ENCODE results near the gene STK17A.

STK17A gene

GRCh38 chr7:43631559-43631958 lies 48.7 kb downstream of the STK17A start:
- TF ChIP-seq, protein P1, sequence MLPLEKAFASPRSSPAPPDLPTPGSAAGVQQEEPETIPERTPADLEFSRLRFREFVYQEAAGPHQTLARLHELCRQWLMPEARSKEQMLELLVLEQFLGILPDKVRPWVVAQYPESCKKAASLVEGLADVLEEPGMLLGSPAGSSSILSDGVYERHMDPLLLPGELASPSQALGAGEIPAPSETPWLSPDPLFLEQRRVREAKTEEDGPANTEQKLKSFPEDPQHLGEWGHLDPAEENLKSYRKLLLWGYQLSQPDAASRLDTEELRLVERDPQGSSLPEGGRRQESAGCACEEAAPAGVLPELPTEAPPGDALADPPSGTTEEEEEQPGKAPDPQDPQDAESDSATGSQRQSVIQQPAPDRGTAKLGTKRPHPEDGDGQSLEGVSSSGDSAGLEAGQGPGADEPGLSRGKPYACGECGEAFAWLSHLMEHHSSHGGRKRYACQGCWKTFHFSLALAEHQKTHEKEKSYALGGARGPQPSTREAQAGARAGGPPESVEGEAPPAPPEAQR (tag by site-specific recombination; IDR thresholded peaks at IDR 0.05): no peak
- TF ChIP-seq PRDM6 (tag by site-specific recombination; IDR thresholded peaks at IDR 0.05): no peak
- TF ChIP-seq ZNF558 (tag by site-specific recombination; IDR thresholded peaks at IDR 0.05): no peak
- TF ChIP-seq ZNF132 (tag by site-specific recombination; IDR thresholded peaks at IDR 0.05; ENCODE audit: borderline replicate concordance): no peak
- no peak for TF ChIP-seq ZNF501 (tag by site-specific recombination; IDR thresholded peaks at IDR 0.05)
- TF ChIP-seq ZNF24 (tag by site-specific recombination; IDR thresholded peaks at IDR 0.05): no peak
- no peak for TF ChIP-seq ZNF621 (tag by site-specific recombination; IDR thresholded peaks at IDR 0.05)
- no peak for TF ChIP-seq ZNF112 (tag by site-specific recombination; IDR thresholded peaks at IDR 0.05)
- no peak for TF ChIP-seq ZNF155 (tag by site-specific recombination; IDR thresholded peaks at IDR 0.05)
- TF ChIP-seq ZSCAN5A (tag by site-specific recombination; IDR thresholded peaks at IDR 0.05): no peak
- no peak for TF ChIP-seq ZNF280D (tag by site-specific recombination; IDR thresholded peaks at IDR 0.05)
- no peak for TF ChIP-seq ZNF335 (tag by site-specific recombination; conservative IDR thresholded peaks at IDR 0.05)
- no peak for TF ChIP-seq ZSCAN4 (tag by site-specific recombination; IDR thresholded peaks at IDR 0.05)
- TF ChIP-seq HOXD13 (CRISPR knock-in tag; IDR thresholded peaks at IDR 0.05; ENCODE audit: borderline replicate concordance): no peak
- TF ChIP-seq, protein P2, sequence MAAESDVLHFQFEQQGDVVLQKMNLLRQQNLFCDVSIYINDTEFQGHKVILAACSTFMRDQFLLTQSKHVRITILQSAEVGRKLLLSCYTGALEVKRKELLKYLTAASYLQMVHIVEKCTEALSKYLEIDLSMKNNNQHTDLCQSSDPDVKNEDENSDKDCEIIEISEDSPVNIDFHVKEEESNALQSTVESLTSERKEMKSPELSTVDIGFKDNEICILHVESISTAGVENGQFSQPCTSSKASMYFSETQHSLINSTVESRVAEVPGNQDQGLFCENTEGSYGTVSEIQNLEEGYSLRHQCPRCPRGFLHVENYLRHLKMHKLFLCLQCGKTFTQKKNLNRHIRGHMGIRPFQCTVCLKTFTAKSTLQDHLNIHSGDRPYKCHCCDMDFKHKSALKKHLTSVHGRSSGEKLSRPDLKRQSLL (tag by site-specific recombination; IDR thresholded peaks at IDR 0.05): no peak
- Histone ChIP-seq H3K4me1 (ENCODE audit: control insufficient read depth, insufficient read depth, low read length) (no peaks in the 10 kb centered on the region), H3K9me3 (ENCODE audit: control insufficient read depth, insufficient read depth, low read depth, low read length) (no peaks in the 10 kb centered on the region), H3K36me3 (ENCODE audit: control insufficient read depth in 2 of 2, insufficient read depth in 1 of 2, low read length in 2 of 2) (peaks cover 17 to 62% of the 10 kb centered on the region in 2 experiments), H3K4me3 (ENCODE audit: low read depth, low read length) (no peak overlapping the region), H3K27ac (ENCODE audit: extremely low read depth, low read depth, low read length) (no peak overlapping the region)
- POLR2A ChIA-PET: no interaction called here
- CTCF ChIA-PET: no interaction called here

DNA sequence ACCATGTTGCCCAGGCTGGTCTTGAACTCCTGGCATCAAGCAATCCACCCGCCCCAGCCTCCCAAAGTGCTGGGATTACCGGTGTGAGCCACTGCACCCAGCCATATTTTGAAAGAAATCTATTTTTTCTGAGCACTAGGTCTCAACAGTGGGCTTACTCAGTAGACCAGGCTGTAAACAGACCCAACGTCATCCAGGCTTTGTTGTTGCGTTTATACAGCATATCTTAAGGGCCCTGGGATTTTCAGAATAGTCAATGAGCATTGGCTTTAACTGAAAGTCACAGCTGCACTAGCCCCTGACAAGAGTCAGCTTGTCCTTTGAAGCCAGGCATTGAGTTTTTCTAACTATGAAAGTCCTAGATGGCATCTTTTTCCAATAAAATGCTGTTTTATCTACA lies 49.8 kb downstream of the STK17A start:
- Histone ChIP-seq H3K4me3 (ENCODE audit: low read depth, low read length) (no peak overlapping the region), H3K36me3 (ENCODE audit: control insufficient read depth in 2 of 2, insufficient read depth in 1 of 2, low read length in 2 of 2) (peaks cover 14 to 67% of the 10 kb centered on the region in 2 experiments), H3K27ac (ENCODE audit: extremely low read depth, low read depth, low read length) (no peak overlapping the region), H3K4me1 (ENCODE audit: control insufficient read depth, insufficient read depth, low read length) (no peaks in the 10 kb centered on the region), H3K9me3 (ENCODE audit: control insufficient read depth, insufficient read depth, low read depth, low read length) (no peaks in the 10 kb centered on the region)
- CTCF ChIA-PET: interaction anchor here (2.2 kb wide), 1 partner anchor 67 kb away, joined by 6 read pairs; no protein-coding TSS in a partner anchor
- TF ChIP-seq ZNF132 (tag by site-specific recombination; IDR thresholded peaks at IDR 0.05; ENCODE audit: borderline replicate concordance): no peak
- TF ChIP-seq ZNF354C (tag by site-specific recombination; IDR thresholded peaks at IDR 0.05; ENCODE audit: borderline replicate concordance, low read depth): no peak
- TF ChIP-seq ZNF248 (tag by site-specific recombination; IDR thresholded peaks at IDR 0.05): no peak
- no peak for TF ChIP-seq ZBTB10 (tag by site-specific recombination; IDR thresholded peaks at IDR 0.05)
- no peak for TF ChIP-seq ZBTB20 (tag by site-specific recombination; IDR thresholded peaks at IDR 0.05)
- TF ChIP-seq ZNF391 (tag by site-specific recombination; IDR thresholded peaks at IDR 0.05; ENCODE audit: borderline replicate concordance, low read depth): no peak
- POLR2A ChIA-PET: no interaction called here
